GM12878 (cell line): Measurements from ENCODE around the gene DIRAS1. TPM values are rescaled to one million over a fixed set of nuclear protein-coding genes. Genes with fewer than 3 reads are reported as not detected.

ENCODE experiments used
- ATAC-seq: fragments of 200-7000 bp; cut with Tn5 transposase; 3 replicates; pipeline ENCODE4 v1.9.1; 2020; ENCODE audit warnings: mild to moderate bottlenecking, moderate library complexity
- BruUV-seq: library from RNA; stranded (reverse); fragments of 400-500 nt; replicated peaks from 2 replicates; lab custom pipeline; 2021; lab: Mats Ljungman, UMichigan
- CTCF ChIA-PET: fragments of 300-600 bp; sonication (Branson Sonifier 250); formaldehyde crosslinking; extraction: SDS; loops from one replicate; lab custom pipeline; 2021; ENCODE audit warnings: inconsistent platforms; lab: Yijun Ruan, JAX
- POLR2A ChIA-PET: fragments of 350-600 bp; formaldehyde crosslinking; extraction: SDS; loops from one replicate; lab custom pipeline; 2021; ENCODE audit warnings: inconsistent platforms; lab: Charles Lee
- RAD21 ChIA-PET: fragments of 300-600 bp; sonication (Branson Sonifier 250); formaldehyde crosslinking; loops from one replicate; lab custom pipeline; 2023; ENCODE audit warnings: antibody characterized with exemption; ENCODE audit not compliant: unreplicated experiment; lab: Charles Lee
- SMC1A ChIA-PET: fragments of 300-600 bp; sonication (Branson Sonifier 250); formaldehyde crosslinking; loops from one replicate; lab custom pipeline; 2023; ENCODE audit not compliant: unreplicated experiment, uncharacterized antibody; lab: Charles Lee
- DNase-seq: peaks from one replicate; pipeline ENCODE4 v3.0.0-alpha.2; 2011; ENCODE audit warnings: low read depth, low spot score
- FAIRE-seq: peaks from 3 replicates; lab custom pipeline; 2011; peaks lifted over from hg19 to GRCh38; lab: Jason Lieb, UNC
- H2AFZ ChIP-seq: 2 replicates; pipeline ENCODE4 v1.6.0; 2011; ENCODE audit warnings: low read depth, low read length, control low read depth; ENCODE audit not compliant: control insufficient read depth
- H3K27ac ChIP-seq: 2 replicates; pipeline ENCODE4 v1.5.1; 2011; ENCODE audit warnings: control low read depth; ENCODE audit not compliant: control insufficient read depth, insufficient read depth
- H3K27me3 ChIP-seq, 2 experiments: replicated peaks in 1 of 2; 2 replicates each; pipeline versions ENCODE4 v1.6.0 to v1.6.1; 2011; ENCODE audit warnings: low read length in 1 of 2; ENCODE audit not compliant: control insufficient read depth in 2 of 2, insufficient read depth in 2 of 2
- H3K36me3 ChIP-seq, 2 experiments: 2 replicates each; pipeline ENCODE4 v1.5.1; 2011; ENCODE audit warnings: low read length in 1 of 2; ENCODE audit not compliant: control insufficient read depth in 2 of 2, insufficient read depth in 2 of 2
- H3K4me1 ChIP-seq: 2 replicates; pipeline ENCODE4 v1.6.1; 2011; ENCODE audit warnings: mild to moderate bottlenecking, low read length, moderate library complexity, mixed read lengths; ENCODE audit not compliant: control insufficient read depth, insufficient read depth
- H3K4me2 ChIP-seq: 2 replicates; pipeline ENCODE4 v1.6.0; 2011; ENCODE audit warnings: control low read depth; ENCODE audit not compliant: control insufficient read depth, insufficient read depth
- H3K4me3 ChIP-seq: fragments of 200-600 bp; sonication (generic); 2 replicates; pipeline ENCODE4 v1.5.1; 2016
- H3K79me2 ChIP-seq: 2 replicates; pipeline ENCODE4 v1.6.0; 2011; ENCODE audit warnings: low read length; ENCODE audit not compliant: control insufficient read depth, insufficient read depth
- H3K9ac ChIP-seq: 2 replicates; pipeline ENCODE4 v1.8.0; 2011; ENCODE audit warnings: low read length, control low read depth, mixed read lengths; ENCODE audit not compliant: control insufficient read depth, insufficient read depth
- H3K9me3 ChIP-seq: replicated peaks from 3 replicates; pipeline ENCODE4 v1.5.1; 2011; ENCODE audit warnings: mild to moderate bottlenecking, low read length; ENCODE audit not compliant: control insufficient read depth, insufficient read depth
- H4K20me1 ChIP-seq: 2 replicates; pipeline ENCODE4 v1.6.0; 2011; ENCODE audit not compliant: control insufficient read depth, insufficient read depth
- KLF5 ChIP-seq: fragments of 450-650 bp; IDR thresholded peaks from 2 replicates; pipeline ENCODE4 v1.6.1; 2014; ENCODE audit warnings: mild to moderate bottlenecking; ENCODE audit not compliant: partially characterized antibody
- SIX5 ChIP-seq: IDR thresholded peaks from 2 replicates; pipeline ENCODE4 v1.6.1; 2011; ENCODE audit warnings: mild to moderate bottlenecking, low read depth, low read length, moderate library complexity; ENCODE audit not compliant: severe bottlenecking
- SMARCA5 ChIP-seq: fragments of 450-650 bp; IDR thresholded peaks from 2 replicates; pipeline ENCODE4 v1.6.1; 2017; ENCODE audit warnings: mild to moderate bottlenecking
- SMC3 ChIP-seq: IDR thresholded peaks from 2 replicates; pipeline ENCODE4 v1.6.1; 2011; ENCODE audit warnings: low read length, improper control_type of control experiment, borderline replicate concordance
- STAT1 ChIP-seq: fragments of 450-650 bp; conservative IDR thresholded peaks from 2 replicates; pipeline ENCODE4 v1.6.1; 2014; ENCODE audit warnings: antibody characterized with exemption, mild to moderate bottlenecking
- SUZ12 ChIP-seq: fragments of 200-600 bp; sonication (generic); IDR thresholded peaks from one replicate; pipeline ENCODE4 v1.6.1; 2018; ENCODE audit warnings: antibody characterized with exemption, mild to moderate bottlenecking; ENCODE audit not compliant: unreplicated experiment
- TARDBP ChIP-seq: IDR thresholded peaks from 2 replicates; pipeline ENCODE4 v1.6.1; 2016; ENCODE audit warnings: borderline replicate concordance
- TCF3 ChIP-seq: IDR thresholded peaks from 2 replicates; pipeline ENCODE4 v1.6.1; 2012; ENCODE audit warnings: low read depth, mild to moderate bottlenecking, low read length, borderline replicate concordance; ENCODE audit not compliant: insufficient read depth
- ZNF207 ChIP-seq: fragments of 450-650 bp; IDR thresholded peaks from 2 replicates; pipeline ENCODE4 v1.6.1; 2014; ENCODE audit warnings: antibody characterized with exemption, mild to moderate bottlenecking, borderline replicate concordance
- ZNF24 ChIP-seq: fragments of 450-650 bp; IDR thresholded peaks from 2 replicates; pipeline ENCODE4 v1.6.1; 2017; ENCODE audit warnings: antibody characterized with exemption, mild to moderate bottlenecking
- WGBS: methylation state at CpG from one replicate; pipeline ENCODE4 v1.1.6; 2016; ENCODE audit warnings: low lambda C conversion rate; ENCODE audit not compliant: insufficient replicate concordance, insufficient coverage; ENCODE audit errors: missing lambda C conversion rate; 5-methylcytosine and 5-hydroxymethylcytosine counted together
- in situ Hi-C: fragments of 300-500 bp; cut with MboI; formaldehyde crosslinking; loops from 9 replicates; pipeline ENCODE4 v1.14.3; 2018; ENCODE audit warnings: mixed read lengths
- intact Hi-C: fragments of 100-400 bp; cut with micrococcal nuclease; formaldehyde crosslinking; loops from one replicate; pipeline ENCODE4 v1.14.2; 2022; ENCODE audit not compliant: unreplicated experiment
- polyA plus RNA-seq, 11 experiments: library from polyadenylated mRNA; depleted of rRNA in 4 of 11; unstranded in 6 of 11; stranded (reverse) in 5 of 11; fragments of >200 nt; fragmentation: Nextera tagmentation in 4 of 11; fragmentation: Illumina TruSeq in 1 of 11; extraction: Ambion mirVana in 4 of 11; extraction: Trizol in 1 of 11; gene quantifications; 1 replicate in 1 of 11; 2 replicates in 10 of 11; pipeline versions ENCODE4 v1.2.1 to v1.2.3, GENCODE V29; 2011 to 2016; ENCODE audit warnings: inconsistent platforms in 2 of 11, missing spikeins in 2 of 11, low read depth in 1 of 11
- total RNA-seq, 4 experiments: library from RNA; depleted of rRNA in 3 of 4; stranded (reverse); fragments of >200 nt in 3 of 4; fragmentation: Illumina TruSeq in 1 of 4; extraction: Trizol in 1 of 4; gene quantifications; 2 replicates each; pipeline versions ENCODE4 v1.2.1 to v1.2.3, GENCODE V29; 2013 to 2021
- TF ChIP-seq, protein P1 (sequence below): IDR thresholded peaks from 2 replicates; pipeline ENCODE4 v1.6.1; 2012; ENCODE audit warnings: low read depth, low read length, improper control_type of control experiment
- TF ChIP-seq, protein P2 (sequence below): IDR thresholded peaks from 2 replicates; pipeline ENCODE4 v1.6.1; 2012; ENCODE audit warnings: low read depth, low read length, improper control_type of control experiment
- TF ChIP-seq, protein P3 (sequence below): IDR thresholded peaks from 2 replicates; pipeline ENCODE4 v1.6.1; 2011; ENCODE audit warnings: low read depth, low read length, improper control_type of control experiment, borderline replicate concordance
- TF ChIP-seq, protein P4 (sequence below), 3 experiments: IDR thresholded peaks in 2 of 3; conservative IDR thresholded peaks in 1 of 3; 2 replicates each; pipeline ENCODE4 v1.5.1; 2011; ENCODE audit warnings: low read depth in 3 of 3, low read length in 3 of 3, mild to moderate bottlenecking in 3 of 3, control low read depth in 2 of 3, moderate library complexity in 2 of 3, inconsistent platforms in 1 of 3, mixed read lengths in 1 of 3; ENCODE audit not compliant: control insufficient read depth in 2 of 3, insufficient read depth in 1 of 3; ENCODE audit errors: extremely low read depth in 1 of 3

The DIRAS1 gene
- total and polyA plus RNA-seq, 10 of the 15 experiments (the other 5 are each of a cell fraction or from before 2014, with no cell fraction given), result 0.04 to 0.18 (median 0.08) TPM; not detected in 3

DNA sequence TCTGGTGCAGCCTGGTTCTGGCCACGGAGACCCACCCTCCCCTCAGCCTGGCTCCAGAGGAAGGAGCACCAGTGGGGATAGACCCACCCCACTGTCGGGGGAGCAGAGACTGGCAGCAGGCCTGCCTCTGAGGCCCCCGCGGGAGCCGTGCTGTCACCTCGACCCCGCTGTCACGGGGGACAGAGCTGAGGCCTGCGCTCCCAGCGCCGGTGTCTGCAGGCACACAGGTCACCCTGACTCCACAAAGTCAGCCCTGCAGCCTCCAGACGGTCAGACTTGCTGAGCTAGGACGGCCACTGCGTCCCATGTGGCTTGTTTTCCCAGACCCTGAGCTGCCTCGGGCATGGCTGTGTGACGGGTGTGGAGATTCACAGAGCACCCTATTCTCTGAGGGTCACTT, 51.0 kb downstream of the DIRAS1 start:
- WGBS, result 84% methylated on average over 16 of the region's 16 CpGs
- POLR2A ChIA-PET, result no interaction called here

More for the DNA sequence above, 51.0 kb downstream of the DIRAS1 start:
- Histone ChIP-seq H3K36me3 (peaks cover 2 to 3% of the 10 kb centered on the region in 2 experiments; a peak in 2 of 4 replicates), H3K4me2 (no peak overlapping the region), H3K4me3 (no peak overlapping the region), H3K79me2 (peaks cover 3% of the 10 kb centered on the region), H4K20me1 (no peaks in the 10 kb centered on the region), H3K27ac (no peak overlapping the region), H3K9me3 (no peaks in the 10 kb centered on the region), H3K27me3 (no peaks in the 10 kb centered on the region), H2AFZ (no peak overlapping the region), H3K4me1 (peaks cover 8% of the 10 kb centered on the region), H3K9ac (no peak overlapping the region)
- ATAC-seq (no peak), DNase-seq (no peak), FAIRE-seq (no peak)
- intact Hi-C loops (no loop called here), in situ Hi-C loops (no loop called here)
- SMC1A ChIA-PET, result no interaction called here
- RAD21 ChIA-PET, result no interaction called here
- CTCF ChIA-PET, result no interaction called here
- BruUV-seq, result no TSS peak
- TF ChIP-seq ZNF207 (no peak), SMC3 (no peak), TARDBP (no peak), KLF5 (no peak), SMARCA5 (no peak), SUZ12 (no peak), ZNF24 (no peak), SIX5 (no peak), STAT1 (no peak), TCF3 (no peak)
- TF ChIP-seq, protein P1, sequence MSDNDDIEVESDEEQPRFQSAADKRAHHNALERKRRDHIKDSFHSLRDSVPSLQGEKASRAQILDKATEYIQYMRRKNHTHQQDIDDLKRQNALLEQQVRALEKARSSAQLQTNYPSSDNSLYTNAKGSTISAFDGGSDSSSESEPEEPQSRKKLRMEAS, result no peak
- TF ChIP-seq, protein P2, sequence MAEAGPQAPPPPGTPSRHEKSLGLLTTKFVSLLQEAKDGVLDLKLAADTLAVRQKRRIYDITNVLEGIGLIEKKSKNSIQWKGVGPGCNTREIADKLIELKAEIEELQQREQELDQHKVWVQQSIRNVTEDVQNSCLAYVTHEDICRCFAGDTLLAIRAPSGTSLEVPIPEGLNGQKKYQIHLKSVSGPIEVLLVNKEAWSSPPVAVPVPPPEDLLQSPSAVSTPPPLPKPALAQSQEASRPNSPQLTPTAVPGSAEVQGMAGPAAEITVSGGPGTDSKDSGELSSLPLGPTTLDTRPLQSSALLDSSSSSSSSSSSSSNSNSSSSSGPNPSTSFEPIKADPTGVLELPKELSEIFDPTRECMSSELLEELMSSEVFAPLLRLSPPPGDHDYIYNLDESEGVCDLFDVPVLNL, result no peak
- TF ChIP-seq, protein P3, sequence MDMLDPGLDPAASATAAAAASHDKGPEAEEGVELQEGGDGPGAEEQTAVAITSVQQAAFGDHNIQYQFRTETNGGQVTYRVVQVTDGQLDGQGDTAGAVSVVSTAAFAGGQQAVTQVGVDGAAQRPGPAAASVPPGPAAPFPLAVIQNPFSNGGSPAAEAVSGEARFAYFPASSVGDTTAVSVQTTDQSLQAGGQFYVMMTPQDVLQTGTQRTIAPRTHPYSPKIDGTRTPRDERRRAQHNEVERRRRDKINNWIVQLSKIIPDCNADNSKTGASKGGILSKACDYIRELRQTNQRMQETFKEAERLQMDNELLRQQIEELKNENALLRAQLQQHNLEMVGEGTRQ, result no peak
- TF ChIP-seq, protein P4, sequence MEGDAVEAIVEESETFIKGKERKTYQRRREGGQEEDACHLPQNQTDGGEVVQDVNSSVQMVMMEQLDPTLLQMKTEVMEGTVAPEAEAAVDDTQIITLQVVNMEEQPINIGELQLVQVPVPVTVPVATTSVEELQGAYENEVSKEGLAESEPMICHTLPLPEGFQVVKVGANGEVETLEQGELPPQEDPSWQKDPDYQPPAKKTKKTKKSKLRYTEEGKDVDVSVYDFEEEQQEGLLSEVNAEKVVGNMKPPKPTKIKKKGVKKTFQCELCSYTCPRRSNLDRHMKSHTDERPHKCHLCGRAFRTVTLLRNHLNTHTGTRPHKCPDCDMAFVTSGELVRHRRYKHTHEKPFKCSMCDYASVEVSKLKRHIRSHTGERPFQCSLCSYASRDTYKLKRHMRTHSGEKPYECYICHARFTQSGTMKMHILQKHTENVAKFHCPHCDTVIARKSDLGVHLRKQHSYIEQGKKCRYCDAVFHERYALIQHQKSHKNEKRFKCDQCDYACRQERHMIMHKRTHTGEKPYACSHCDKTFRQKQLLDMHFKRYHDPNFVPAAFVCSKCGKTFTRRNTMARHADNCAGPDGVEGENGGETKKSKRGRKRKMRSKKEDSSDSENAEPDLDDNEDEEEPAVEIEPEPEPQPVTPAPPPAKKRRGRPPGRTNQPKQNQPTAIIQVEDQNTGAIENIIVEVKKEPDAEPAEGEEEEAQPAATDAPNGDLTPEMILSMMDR (IDR thresholded peaks at IDR 0.05 in 2 of 3, conservative IDR thresholded peaks at IDR 0.05 in 1 of 3; ENCODE audit: control insufficient read depth in 2 of 3, extremely low read depth in 1 of 3, insufficient read depth in 1 of 3, low read depth in 3 of 3, low read length in 3 of 3), result no peak
